ENCODE data around the gene RBM19.
"Not testable (repeated sequence)": the region's sequence is repeated elsewhere in the genome, so short reads cannot be mapped to it uniquely, and the experiment has no call there.

The RBM19 gene, protein sequence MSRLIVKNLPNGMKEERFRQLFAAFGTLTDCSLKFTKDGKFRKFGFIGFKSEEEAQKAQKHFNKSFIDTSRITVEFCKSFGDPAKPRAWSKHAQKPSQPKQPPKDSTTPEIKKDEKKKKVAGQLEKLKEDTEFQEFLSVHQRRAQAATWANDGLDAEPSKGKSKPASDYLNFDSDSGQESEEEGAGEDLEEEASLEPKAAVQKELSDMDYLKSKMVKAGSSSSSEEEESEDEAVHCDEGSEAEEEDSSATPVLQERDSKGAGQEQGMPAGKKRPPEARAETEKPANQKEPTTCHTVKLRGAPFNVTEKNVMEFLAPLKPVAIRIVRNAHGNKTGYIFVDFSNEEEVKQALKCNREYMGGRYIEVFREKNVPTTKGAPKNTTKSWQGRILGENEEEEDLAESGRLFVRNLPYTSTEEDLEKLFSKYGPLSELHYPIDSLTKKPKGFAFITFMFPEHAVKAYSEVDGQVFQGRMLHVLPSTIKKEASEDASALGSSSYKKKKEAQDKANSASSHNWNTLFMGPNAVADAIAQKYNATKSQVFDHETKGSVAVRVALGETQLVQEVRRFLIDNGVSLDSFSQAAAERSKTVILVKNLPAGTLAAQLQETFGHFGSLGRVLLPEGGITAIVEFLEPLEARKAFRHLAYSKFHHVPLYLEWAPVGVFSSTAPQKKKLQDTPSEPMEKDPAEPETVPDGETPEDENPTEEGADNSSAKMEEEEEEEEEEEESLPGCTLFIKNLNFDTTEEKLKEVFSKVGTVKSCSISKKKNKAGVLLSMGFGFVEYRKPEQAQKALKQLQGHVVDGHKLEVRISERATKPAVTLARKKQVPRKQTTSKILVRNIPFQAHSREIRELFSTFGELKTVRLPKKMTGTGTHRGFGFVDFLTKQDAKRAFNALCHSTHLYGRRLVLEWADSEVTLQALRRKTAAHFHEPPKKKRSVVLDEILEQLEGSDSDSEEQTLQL

DNA sequence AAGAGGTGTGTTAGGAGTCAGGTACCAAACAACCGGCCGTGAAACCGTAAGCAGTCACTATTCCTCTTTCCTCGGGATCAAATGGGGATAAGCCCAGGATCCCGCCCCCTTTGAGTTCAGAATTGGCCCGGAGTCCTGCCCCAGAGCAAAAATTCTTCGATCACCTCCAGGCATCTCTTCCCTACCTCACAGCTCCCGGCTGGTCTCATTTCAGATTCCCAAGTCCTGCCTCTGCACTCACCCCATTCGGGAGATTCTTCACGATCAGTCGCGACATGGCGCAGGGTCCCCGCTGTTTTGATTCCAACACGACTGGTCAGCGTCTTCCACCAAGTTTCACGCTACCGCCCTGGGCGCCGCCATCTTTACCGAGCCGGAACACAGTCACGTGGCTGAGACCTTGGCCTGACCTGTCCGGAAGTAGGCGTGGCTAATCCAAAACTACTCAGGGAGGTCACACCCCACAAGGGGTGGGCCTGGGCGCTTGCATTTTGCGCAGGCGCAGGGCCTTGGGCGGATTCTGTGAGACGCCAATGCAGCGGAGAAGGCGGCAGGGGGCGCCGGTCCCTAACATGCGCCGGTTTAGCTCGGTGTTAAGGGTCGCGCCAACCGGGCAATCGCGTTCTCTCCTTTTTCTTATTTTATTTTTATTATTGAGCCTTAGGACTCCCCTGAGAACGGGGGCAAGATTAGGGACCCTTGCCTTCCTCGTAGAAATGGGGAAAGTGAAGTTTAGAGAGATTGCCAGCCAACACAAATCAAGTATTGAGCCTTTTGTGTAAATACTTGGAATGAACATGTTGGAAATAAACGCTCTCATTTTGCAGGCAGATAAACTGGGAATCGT lies at the start of gene RBM19:
Gene RBM19, minus strand, starts transcription at position 375 of the 847 bp plus-strand sequence. Its CDS starts 98 bp downstream, at position 277.
- DNase-seq (ENCODE audit: low spot score), result peak; percentile 98

DNA sequence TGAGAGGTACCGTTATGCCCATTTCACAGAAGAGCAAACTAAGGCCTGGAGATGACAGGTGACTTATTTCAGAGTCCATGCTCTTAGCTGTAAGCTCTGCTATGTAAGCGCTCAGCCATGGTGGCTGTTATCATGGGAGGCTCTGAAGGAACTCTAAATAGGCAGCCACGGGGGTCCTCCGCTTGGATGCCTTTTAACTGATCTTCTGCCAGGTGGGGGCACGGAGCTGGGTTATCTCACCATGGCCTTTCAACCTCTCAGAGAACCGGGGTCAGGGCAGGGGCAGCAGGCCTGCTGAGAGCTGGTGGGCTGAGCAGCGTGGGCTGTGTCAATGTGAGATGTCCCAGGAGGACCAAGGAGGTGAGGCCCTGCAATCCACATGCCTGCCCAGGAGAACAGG lies 49.7 kb upstream of the RBM19 start:
- DNase-seq (ENCODE audit: low spot score), result no peak

GRCh38 chr12:114013575-114014345 lies 47.6 kb upstream of the RBM19 start:
- DNase-seq (ENCODE audit: low spot score), result no peak

- DNase-seq (ENCODE audit: low spot score), result no peak
Observed at GRCh38 chr12:114012744-114013431, 46.8 kb upstream of the RBM19 start.

- no peak for DNase-seq (ENCODE audit: low spot score)
Observed at GRCh38 chr12:114011711-114012110, 45.6 kb upstream of the RBM19 start.

GRCh38 chr12:114006482-114007425 lies 40.6 kb upstream of the RBM19 start:
- no peak for DNase-seq (ENCODE audit: low spot score)

DNA sequence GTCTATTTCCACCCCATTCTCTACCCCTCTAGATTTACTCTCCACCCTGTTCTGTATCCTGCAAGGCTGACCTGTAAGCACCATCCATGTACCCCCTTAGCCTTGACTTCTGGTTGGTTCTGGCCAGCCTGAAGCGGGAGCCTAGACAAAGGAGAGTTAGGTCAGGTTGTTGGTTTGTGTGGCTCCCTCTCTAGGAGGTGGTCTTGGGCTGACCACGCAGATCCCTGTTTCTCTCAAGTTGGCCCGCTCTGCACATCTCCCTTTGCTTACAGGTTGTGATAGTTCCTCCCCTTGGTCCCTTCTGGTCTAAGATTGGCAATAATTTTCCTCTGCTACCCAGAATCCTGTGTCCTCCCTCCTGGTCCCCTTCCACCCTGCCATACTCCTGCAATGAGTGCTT lies 38.3 kb upstream of the RBM19 start:
- no peak for DNase-seq (ENCODE audit: low spot score)

DNA sequence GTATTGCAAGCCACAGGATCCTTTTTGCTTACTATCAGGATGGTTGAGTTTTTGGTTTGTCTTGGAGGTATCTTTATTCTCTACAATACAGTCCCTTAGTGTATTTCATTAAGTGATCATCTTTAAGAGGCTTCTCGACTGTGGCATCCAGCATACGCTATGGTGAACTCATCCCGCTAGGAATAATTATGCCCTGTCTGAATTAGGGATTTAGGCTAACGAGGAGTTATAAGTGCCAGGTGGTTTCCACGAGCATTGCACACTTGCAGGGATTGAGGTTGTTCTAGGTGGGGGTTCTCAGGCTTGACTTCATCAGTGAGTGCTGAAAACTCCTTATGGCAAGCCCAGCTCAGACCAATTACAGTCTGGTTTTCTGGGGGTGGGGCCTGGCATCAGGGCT lies 37.2 kb upstream of the RBM19 start:
- no peak for DNase-seq (ENCODE audit: low spot score)

DNA sequence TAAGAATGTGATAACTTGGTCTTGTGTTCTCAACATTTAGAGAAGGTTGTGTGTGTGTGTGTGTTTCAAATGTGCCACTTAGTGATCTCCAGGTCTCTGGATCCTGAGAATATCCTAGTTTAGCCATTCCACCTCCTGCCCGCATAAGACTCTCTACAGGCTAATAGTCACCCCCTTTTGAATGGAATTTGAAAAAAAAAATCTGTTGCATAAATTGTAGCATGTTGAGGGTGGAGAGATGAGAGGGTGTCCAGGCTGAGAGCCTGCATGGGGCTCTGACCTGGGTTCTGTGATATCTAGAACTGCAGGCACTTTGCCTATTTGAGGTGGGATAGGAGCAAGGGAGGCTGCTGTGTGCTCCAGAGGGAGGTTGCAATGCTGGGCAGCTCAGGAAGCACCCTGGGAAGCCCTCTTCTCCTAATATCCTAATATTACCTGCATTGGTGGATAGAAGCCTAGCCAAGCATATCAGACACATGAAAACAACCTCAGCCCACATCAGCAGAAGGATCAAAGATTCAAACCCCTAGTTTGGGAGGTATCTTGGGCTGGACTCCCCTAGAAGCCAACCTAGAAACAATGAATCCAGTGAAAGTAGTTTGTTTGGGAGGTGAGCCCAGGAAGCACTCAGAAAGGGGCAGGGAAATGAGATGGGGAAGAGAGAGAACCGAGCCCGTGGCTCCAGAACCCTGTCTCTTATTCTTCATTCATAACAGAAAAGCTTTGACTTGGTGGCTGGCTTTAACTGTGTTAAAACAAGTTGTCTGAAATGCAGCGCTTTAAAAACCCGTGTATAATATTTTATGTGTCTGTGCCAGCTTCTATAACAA lies 35.6 kb upstream of the RBM19 start:
- DNase-seq (ENCODE audit: low spot score), result no peak

DNA sequence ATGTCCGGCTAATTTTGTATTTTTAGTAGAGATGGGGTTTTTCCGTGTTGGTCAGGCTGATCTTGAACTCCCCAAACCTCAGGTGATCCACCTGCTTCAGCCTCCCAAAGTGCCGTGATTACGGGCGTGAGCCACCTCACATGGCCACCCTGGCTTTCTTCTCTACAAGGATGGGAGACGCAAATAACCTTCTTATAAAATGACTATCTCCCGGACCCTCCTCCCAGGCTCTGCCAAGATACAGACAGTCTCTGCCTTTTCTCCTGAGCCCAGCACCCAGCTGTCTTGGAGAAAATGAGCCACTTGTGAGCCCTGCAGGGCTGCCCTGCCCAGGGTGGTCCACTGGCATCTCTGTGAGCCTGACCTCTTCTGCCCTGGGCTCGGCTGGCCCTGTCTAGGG lies 34.7 kb upstream of the RBM19 start:
- DNase-seq (ENCODE audit: low spot score), result no peak

DNA sequence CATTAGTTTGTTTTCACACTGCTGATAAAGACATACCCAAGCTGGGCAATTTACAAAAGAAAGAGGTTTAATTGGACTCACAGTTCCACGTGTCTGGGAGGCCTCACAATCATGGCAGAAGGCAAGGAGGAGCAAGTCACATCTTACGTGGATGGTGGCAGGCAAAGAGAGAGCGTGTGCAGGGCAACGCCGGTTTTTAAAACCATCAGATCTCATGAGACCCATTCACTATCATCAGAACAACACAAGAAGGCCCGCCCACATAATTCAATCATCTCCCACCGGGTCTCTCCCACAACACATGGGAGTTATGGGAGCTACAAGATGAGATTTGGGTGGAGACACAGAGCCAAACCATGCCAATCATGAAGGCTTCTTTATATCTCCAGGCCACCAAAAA lies 34.1 kb upstream of the RBM19 start:
- not testable (repeated sequence) for DNase-seq (ENCODE audit: low spot score)

- DNase-seq (ENCODE audit: low spot score), result no peak
Observed at GRCh38 chr12:113997365-113997764, 31.2 kb upstream of the RBM19 start.

DNA sequence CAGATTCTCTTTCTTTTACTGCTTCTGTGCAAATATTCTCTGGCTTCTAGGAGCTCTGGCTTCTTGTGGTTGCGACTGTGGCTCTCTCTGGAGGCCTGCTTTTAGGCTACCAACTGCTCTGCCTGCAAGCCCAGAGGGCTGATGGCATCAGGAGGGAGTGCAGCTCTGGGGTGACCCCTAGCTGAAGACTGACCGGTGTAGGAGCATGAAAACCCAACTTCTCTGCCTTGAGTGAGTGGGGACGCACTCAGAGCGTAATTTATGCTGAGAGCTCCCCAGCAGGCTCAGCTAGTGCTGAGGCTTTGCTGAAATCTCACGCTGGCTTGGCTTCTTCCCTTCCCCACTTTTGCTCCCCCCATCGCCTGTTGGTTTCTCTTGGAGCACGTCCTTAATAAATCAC lies 29.9 kb upstream of the RBM19 start:
- DNase-seq (ENCODE audit: low spot score), result no peak

GRCh38 chr12:113994051-113994450 lies 27.9 kb upstream of the RBM19 start:
- DNase-seq (ENCODE audit: low spot score), result no peak

DNA sequence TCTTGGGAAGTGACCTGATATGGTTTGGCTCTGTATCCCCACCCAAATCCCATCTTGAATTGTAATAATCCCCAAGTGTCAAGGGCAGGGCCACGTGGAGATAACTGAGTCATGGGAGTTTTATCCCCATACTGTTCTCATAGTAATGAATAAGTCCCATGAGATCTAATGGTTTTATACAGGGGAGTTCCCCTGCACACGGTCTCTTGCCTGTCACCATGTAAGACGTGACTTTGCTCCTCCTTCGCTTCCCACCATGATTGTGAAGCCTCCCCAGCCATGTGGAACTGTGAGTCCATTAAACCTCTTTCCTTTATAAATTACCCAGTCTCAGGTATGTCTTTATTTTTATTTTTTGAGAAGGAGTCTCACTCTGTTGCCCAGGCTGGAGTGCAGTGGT lies 26.6 kb upstream of the RBM19 start:
- not testable (repeated sequence) for DNase-seq (ENCODE audit: low spot score)

DNA sequence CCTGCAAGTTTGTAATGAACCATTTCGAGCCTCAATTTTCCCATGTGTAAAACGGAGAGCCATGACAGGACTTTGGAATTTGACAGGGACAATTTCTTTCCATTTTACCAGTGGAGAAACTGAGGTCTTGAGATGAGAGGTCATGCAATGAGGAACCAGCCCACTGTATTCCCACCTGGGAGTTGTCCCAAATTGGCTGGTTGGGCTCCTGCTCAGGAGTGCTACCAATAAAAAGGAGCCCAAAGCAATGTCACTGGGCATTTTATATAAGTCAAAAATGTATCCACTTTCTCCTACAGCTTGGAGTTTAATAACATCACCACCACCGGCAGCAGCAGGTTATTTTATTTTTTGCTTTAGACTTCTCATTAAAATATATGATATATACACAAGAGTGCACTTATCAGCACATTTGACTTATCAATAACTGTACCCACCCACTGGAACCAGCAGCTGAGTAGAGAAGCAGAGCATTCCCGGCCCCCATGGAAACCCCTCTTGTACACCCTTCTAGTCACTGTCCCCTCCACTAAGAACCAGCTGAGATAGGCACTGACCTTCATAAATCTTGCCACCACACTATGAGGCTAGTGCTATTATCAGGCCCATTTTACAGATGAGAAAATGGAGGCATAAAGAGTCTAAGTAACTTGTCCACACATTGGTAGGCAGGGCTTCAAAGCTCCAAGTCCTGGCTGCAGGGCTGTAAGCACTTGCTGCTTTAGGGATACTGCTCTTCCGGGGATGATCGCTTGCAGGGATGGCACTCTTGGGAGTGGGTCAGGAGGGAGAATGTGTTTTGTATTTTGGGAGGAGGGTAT lies 25.3 kb upstream of the RBM19 start:
- no peak for DNase-seq (ENCODE audit: low spot score)
